Measurements from ENCODE around the gene SAV1.

GRCh38 chr14:50605766-50606165 lies 62.3 kb downstream of the SAV1 start:
- TF ChIP-seq CTCF (IDR thresholded peaks at IDR 0.05) (no peak), POLR2AphosphoS5 (IDR thresholded peaks at IDR 0.05) (no peak), POLR2A (IDR thresholded peaks at IDR 0.05) (no peak), EP300 (IDR thresholded peaks at IDR 0.05) (no peak)

Measured in stomach (tissue), 4 donors.